ENCODE results near the gene BMP7.

Gene BMP7

GRCh38 chr20:57199656-57200405 is 66.6 kb downstream of the BMP7 start:
- TF ChIP-seq GATA3 (IDR thresholded peaks at IDR 0.05; ENCODE audit: low read depth, low read length) (no peak), GATA2 (IDR thresholded peaks at IDR 0.05; ENCODE audit: low read depth, low read length) (no peak)

GRCh38 chr20:57198132-57199072 is 68.0 kb downstream of the BMP7 start:
- TF ChIP-seq GATA3 (IDR thresholded peaks at IDR 0.05; ENCODE audit: low read depth, low read length), result no peak
- TF ChIP-seq GATA2 (IDR thresholded peaks at IDR 0.05; ENCODE audit: low read depth, low read length), result no peak

GRCh38 chr20:57197352-57198131 is 68.9 kb downstream of the BMP7 start:
- no peak for TF ChIP-seq GATA3 (IDR thresholded peaks at IDR 0.05; ENCODE audit: low read depth, low read length)
- no peak for TF ChIP-seq GATA2 (IDR thresholded peaks at IDR 0.05; ENCODE audit: low read depth, low read length)

GRCh38 chr20:57195469-57196100 is 70.9 kb downstream of the BMP7 start:
- TF ChIP-seq GATA3 (IDR thresholded peaks at IDR 0.05; ENCODE audit: low read depth, low read length), result no peak
- no peak for TF ChIP-seq GATA2 (IDR thresholded peaks at IDR 0.05; ENCODE audit: low read depth, low read length)

GRCh38 chr20:57195023-57195422 is 71.4 kb downstream of the BMP7 start:
- no peak for TF ChIP-seq GATA3 (IDR thresholded peaks at IDR 0.05; ENCODE audit: low read depth, low read length)
- no peak for TF ChIP-seq GATA2 (IDR thresholded peaks at IDR 0.05; ENCODE audit: low read depth, low read length)

- TF ChIP-seq GATA2 (IDR thresholded peaks at IDR 0.05; ENCODE audit: low read depth, low read length), result no peak
- TF ChIP-seq GATA3 (IDR thresholded peaks at IDR 0.05; ENCODE audit: low read depth, low read length), result no peak
Measured at GRCh38 chr20:57194154-57194553, 72.3 kb downstream of the BMP7 start.

- TF ChIP-seq GATA2 (IDR thresholded peaks at IDR 0.05; ENCODE audit: low read depth, low read length) (no peak), GATA3 (IDR thresholded peaks at IDR 0.05; ENCODE audit: low read depth, low read length) (no peak)
Measured at GRCh38 chr20:57193094-57193493, 73.3 kb downstream of the BMP7 start.

- TF ChIP-seq GATA3 (IDR thresholded peaks at IDR 0.05; ENCODE audit: low read depth, low read length) (no peak), GATA2 (IDR thresholded peaks at IDR 0.05; ENCODE audit: low read depth, low read length) (no peak)
Measured at GRCh38 chr20:57192311-57192710, 74.1 kb downstream of the BMP7 start.

GRCh38 chr20:57190536-57191264 is 75.7 kb downstream of the BMP7 start:
- no peak for TF ChIP-seq GATA3 (IDR thresholded peaks at IDR 0.05; ENCODE audit: low read depth, low read length)
- TF ChIP-seq GATA2 (IDR thresholded peaks at IDR 0.05; ENCODE audit: low read depth, low read length), result no peak

GRCh38 chr20:57189713-57190112 is 76.7 kb downstream of the BMP7 start:
- TF ChIP-seq GATA3 (IDR thresholded peaks at IDR 0.05; ENCODE audit: low read depth, low read length), result no peak
- no peak for TF ChIP-seq GATA2 (IDR thresholded peaks at IDR 0.05; ENCODE audit: low read depth, low read length)

GRCh38 chr20:57188576-57189079 is 77.8 kb downstream of the BMP7 start:
- TF ChIP-seq GATA3 (IDR thresholded peaks at IDR 0.05; ENCODE audit: low read depth, low read length), result no peak
- TF ChIP-seq GATA2 (IDR thresholded peaks at IDR 0.05; ENCODE audit: low read depth, low read length), result no peak

- TF ChIP-seq GATA2 (IDR thresholded peaks at IDR 0.05; ENCODE audit: low read depth, low read length) (no peak), GATA3 (IDR thresholded peaks at IDR 0.05; ENCODE audit: low read depth, low read length) (no peak)
Measured at GRCh38 chr20:57188056-57188455, 78.4 kb downstream of the BMP7 start.

All from SH-SY5Y (cell line).